ENCODE data around the gene CCDC122. TPM values are rescaled to one million over a fixed set of nuclear protein-coding genes. Genes with fewer than 3 reads are reported as not detected.
"Not testable (repeated sequence)": the region's sequence is repeated elsewhere in the genome, so short reads cannot be mapped to it uniquely, and the experiment has no call there.

CCDC122 gene
- total RNA-seq, 1 experiment from 2014 or later, result 8.1 TPM

GRCh38 chr13:43830497-43830881, 49.1 kb downstream of the CCDC122 start:
- in situ Hi-C loops (cut with HindIII; ENCODE audit: low pct_unique_long_range_greater_than_20kb, low sequenced_read_pairs), result no loop called here
- no peak for DNase-seq (ENCODE audit: low read depth, low spot score)

DNA sequence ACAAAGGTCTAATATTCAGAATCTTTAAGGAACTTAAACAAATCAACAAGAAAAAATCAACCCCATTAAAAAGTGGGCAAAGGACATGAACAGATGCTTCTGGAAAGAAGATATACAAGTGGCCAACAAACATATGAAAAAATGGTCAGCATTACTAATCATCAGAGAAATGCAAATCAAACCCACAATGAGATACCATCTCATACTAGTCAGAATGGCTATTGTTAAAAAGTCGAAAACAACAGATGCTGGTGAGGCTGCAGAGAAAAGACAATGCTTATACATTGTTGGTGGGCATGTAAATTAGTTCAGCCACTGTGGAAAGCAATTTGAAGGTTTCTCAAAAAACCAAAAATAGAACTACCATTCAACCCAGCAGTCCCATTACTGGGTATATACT, 54.9 kb downstream of the CCDC122 start:
- in situ Hi-C loops (cut with HindIII; ENCODE audit: low pct_unique_long_range_greater_than_20kb, low sequenced_read_pairs), result loop anchor here (25.0 kb wide), 1 partner anchor 937 kb away; no protein-coding TSS in a partner anchor
- not testable (repeated sequence) for DNase-seq (ENCODE audit: low read depth, low spot score)

DNA sequence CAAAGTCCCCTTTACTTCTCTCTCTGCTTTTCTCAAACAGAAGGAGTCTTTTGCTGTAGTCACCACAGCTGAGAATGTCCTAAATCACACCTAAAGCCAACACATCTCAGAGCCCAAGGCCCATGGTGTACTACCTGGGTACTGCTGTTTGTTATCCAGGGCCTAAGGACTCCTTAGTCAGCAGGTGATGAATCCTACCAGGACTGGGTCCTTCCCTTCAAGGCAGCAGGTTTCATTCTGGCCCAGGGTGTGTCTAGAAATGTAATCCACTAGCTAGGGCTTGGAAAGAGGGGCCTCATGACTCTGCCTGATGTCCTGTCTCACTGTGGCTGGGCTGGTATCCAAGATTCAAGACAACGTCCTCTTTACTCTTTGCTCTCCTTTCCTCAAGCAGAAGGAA, 56.6 kb downstream of the CCDC122 start:
- in situ Hi-C loops (cut with HindIII; ENCODE audit: low pct_unique_long_range_greater_than_20kb, low sequenced_read_pairs), result loop anchor here (25.0 kb wide), 1 partner anchor 936 kb away; no protein-coding TSS in a partner anchor
- DNase-seq (ENCODE audit: low read depth, low spot score), result no peak

GRCh38 chr13:43816401-43816889, 63.1 kb downstream of the CCDC122 start:
- in situ Hi-C loops (cut with HindIII; ENCODE audit: low pct_unique_long_range_greater_than_20kb, low sequenced_read_pairs), result loop anchor here (25.0 kb wide), 1 partner anchor 929 kb away; no protein-coding TSS in a partner anchor
- DNase-seq (ENCODE audit: low read depth, low spot score), result no peak

GRCh38 chr13:43815204-43815603, 64.3 kb downstream of the CCDC122 start:
- DNase-seq (ENCODE audit: low read depth, low spot score), result no peak
- in situ Hi-C loops (cut with HindIII; ENCODE audit: low pct_unique_long_range_greater_than_20kb, low sequenced_read_pairs), result loop anchor here (25.0 kb wide), 1 partner anchor 928 kb away; no protein-coding TSS in a partner anchor

DNA sequence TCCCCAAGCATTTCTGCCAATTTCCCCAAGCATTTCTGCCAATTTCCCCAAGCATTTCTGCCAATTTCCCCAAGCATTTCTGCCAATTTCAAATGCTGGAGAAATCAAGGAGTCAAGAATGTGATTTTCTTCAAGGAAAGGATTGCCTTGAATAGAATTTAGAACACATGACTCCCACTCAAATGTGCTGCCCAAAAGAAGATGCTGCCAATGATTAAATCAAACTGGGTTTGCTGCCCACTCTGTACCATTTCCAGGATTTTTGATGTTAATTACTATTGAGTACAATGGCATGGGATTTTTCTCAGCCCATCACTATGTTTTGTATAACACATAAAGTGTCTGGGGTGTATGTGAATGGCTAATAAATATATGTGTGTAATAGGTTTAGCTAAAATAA, 70.9 kb downstream of the CCDC122 start:
- in situ Hi-C loops (cut with HindIII; ENCODE audit: low pct_unique_long_range_greater_than_20kb, low sequenced_read_pairs), result loop anchor here (25.0 kb wide), 1 partner anchor 921 kb away; no protein-coding TSS in a partner anchor
- no peak for DNase-seq (ENCODE audit: low read depth, low spot score)

- in situ Hi-C loops (cut with HindIII; ENCODE audit: low pct_unique_long_range_greater_than_20kb, low sequenced_read_pairs), result loop anchor here (25.0 kb wide), 1 partner anchor 918 kb away; no protein-coding TSS in a partner anchor
- peak; percentile 67 for DNase-seq (ENCODE audit: low read depth, low spot score)
Measured at GRCh38 chr13:43805681-43806128, 73.8 kb downstream of the CCDC122 start.

GRCh38 chr13:43805071-43805468, 74.5 kb downstream of the CCDC122 start:
- in situ Hi-C loops (cut with HindIII; ENCODE audit: low pct_unique_long_range_greater_than_20kb, low sequenced_read_pairs), result loop anchor here (25.0 kb wide), 1 partner anchor 918 kb away; no protein-coding TSS in a partner anchor
- DNase-seq (ENCODE audit: low read depth, low spot score), result peak; percentile 50

GRCh38 chr13:43804461-43805070, 75.0 kb downstream of the CCDC122 start:
- DNase-seq (ENCODE audit: low read depth, low spot score), result peak; percentile 84
- in situ Hi-C loops (cut with HindIII; ENCODE audit: low pct_unique_long_range_greater_than_20kb, low sequenced_read_pairs), result loop anchor here (25.0 kb wide), 1 partner anchor 917 kb away; no protein-coding TSS in a partner anchor

DNA sequence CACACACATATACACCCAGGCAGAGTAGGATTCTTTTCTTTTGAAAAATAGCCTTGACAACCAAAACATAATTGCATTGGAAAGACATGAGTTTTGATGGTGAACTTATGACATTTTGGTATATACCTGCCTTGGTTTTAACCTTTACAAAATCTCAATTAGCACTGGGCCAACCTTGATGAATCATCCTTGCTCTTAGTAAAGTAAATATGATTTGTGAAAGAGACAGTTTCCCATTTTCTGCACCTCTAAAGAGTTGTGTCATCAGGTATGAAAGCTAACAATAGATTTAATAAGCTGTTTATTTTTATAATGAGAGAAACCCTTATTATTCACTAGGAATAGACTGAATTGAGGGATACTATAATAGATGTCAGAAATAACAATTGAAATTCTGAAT, 77.0 kb downstream of the CCDC122 start:
- in situ Hi-C loops (cut with HindIII; ENCODE audit: low pct_unique_long_range_greater_than_20kb, low sequenced_read_pairs), result loop anchor here (25.0 kb wide), 1 partner anchor 915 kb away; no protein-coding TSS in a partner anchor
- no peak for DNase-seq (ENCODE audit: low read depth, low spot score)

DNA sequence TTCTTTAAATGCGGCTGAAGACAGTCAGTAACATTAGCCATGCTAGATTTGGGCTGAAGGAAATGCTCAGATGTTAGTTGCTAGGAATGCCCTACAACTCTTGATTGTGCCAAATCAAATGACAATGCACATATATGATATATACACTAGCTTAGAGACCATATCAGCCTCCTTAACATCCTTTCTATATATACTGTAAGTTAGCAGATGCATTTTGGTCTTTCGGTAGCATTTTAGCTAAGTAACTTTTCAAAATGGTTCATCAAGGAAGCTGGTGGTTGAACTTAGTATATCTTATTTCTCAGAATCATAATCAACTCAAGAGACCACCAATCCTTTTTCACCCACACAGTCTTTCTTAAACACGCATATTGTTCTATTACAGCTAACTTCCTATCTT, 78.7 kb downstream of the CCDC122 start:
- in situ Hi-C loops (cut with HindIII; ENCODE audit: low pct_unique_long_range_greater_than_20kb, low sequenced_read_pairs), result loop anchor here (25.0 kb wide), 1 partner anchor 914 kb away; no protein-coding TSS in a partner anchor
- no peak for DNase-seq (ENCODE audit: low read depth, low spot score)

- in situ Hi-C loops (cut with HindIII; ENCODE audit: low pct_unique_long_range_greater_than_20kb, low sequenced_read_pairs), result no loop called here
- no peak for DNase-seq (ENCODE audit: low read depth, low spot score)
Measured at GRCh38 chr13:43799191-43799590, 80.3 kb downstream of the CCDC122 start.

GRCh38 chr13:43797869-43798268, 81.7 kb downstream of the CCDC122 start:
- in situ Hi-C loops (cut with HindIII; ENCODE audit: low pct_unique_long_range_greater_than_20kb, low sequenced_read_pairs), result no loop called here

DNA sequence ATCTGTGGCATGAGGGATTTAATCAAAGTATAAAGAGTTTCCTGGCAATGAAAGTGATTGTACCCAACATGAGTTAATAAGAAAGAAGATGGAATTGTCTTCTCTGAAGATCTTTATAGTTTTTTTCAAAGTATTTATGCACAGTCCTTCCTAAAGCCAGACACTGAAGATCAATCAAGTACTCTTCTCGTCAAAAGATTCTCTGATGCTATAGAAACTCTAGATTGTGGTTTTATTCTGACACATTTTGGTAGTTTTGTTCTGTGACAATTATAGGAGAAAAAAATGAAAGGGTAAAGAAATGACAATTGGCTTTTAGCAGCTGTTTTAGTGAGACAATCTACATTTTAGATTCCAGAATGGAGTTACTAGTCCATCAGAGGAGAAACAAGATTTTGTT, 82.4 kb downstream of the CCDC122 start:
- DNase-seq (ENCODE audit: low read depth, low spot score), result no peak
- in situ Hi-C loops (cut with HindIII; ENCODE audit: low pct_unique_long_range_greater_than_20kb, low sequenced_read_pairs), result no loop called here

More at GRCh38 chr13:43797869-43798268, 81.7 kb downstream of the CCDC122 start:
- DNase-seq (ENCODE audit: low read depth, low spot score), result no peak

- in situ Hi-C loops (cut with HindIII; ENCODE audit: low pct_unique_long_range_greater_than_20kb, low sequenced_read_pairs), result no loop called here
Measured at GRCh38 chr13:43794416-43794815, 85.1 kb downstream of the CCDC122 start.

DNA sequence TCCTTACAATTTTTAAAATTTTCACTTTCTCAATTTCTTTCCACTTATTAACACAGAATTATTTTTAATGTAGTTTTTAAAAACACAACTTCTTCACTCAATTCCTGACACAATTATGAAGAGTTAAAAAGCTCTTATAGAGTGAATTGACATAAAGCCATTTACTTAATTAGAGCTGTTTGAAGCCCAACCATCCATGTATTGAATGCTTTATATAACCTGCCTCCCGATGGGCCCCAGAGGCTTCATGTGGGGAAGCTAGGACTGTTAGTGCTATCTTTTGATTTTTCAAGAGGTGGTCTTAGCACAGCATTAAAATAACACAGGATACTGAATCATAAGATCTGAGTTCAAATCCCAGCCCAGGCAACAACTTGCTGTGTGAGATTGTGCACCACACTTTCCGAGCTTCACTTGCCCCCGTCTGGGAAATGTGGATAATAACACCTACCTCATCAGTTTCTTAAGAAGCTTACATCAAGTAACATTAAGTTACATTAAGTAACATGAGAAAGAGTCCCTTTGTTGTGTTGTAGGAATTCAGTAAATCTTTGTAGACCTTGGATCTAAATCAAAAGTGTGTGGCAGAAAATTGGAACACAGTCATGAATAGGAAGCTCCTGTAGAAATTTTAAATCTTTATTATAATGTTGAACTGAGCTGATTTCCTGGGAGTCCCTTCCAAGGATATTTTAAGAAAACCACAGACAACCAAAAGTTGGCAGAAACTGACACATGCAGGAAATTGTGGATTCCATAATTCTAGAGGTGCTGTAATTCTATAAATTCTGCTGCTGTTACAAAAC, 87.3 kb downstream of the CCDC122 start:
- in situ Hi-C loops (cut with HindIII; ENCODE audit: low pct_unique_long_range_greater_than_20kb, low sequenced_read_pairs), result no loop called here
- DNase-seq (ENCODE audit: low read depth, low spot score), result no peak

More at GRCh38 chr13:43794416-43794815, 85.1 kb downstream of the CCDC122 start:
- DNase-seq (ENCODE audit: low read depth, low spot score), result no peak

- in situ Hi-C loops (cut with HindIII; ENCODE audit: low pct_unique_long_range_greater_than_20kb, low sequenced_read_pairs), result no loop called here
- DNase-seq (ENCODE audit: low read depth, low spot score), result peak; percentile 91
Measured at GRCh38 chr13:43787997-43788396, 91.5 kb downstream of the CCDC122 start.

DNA sequence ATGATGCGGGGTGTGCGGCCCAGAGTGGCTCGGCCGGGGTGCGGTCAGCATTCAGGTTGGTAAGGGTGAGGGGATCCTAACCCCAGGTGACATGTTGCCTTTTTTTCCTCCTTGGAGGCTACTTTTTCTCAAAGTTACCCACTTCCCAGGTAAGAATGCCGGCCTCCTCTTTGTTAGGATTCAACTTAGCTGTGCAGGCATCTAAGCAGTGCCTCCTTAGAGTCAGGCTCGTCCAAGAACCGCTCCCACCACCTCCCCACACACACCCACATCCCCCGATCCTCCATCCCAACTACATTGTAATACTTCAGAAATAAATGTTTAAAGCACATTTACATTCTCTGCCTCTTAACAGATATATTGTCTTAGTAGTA, 92.0 kb downstream of the CCDC122 start:
- DNase-seq (ENCODE audit: low read depth, low spot score), result no peak
- in situ Hi-C loops (cut with HindIII; ENCODE audit: low pct_unique_long_range_greater_than_20kb, low sequenced_read_pairs), result no loop called here

Data from SK-MEL-5 (cell line).